PC-3 (cell line): ENCODE results near the gene TPRG1.

Experiments used
- EZH2 ChIP-seq: fragments of 300-600 bp; sonication (generic); IDR thresholded peaks from one replicate; pipeline ENCODE4 v1.6.1; 2017; ENCODE audit warnings: antibody characterized with exemption, mild to moderate bottlenecking, low read length; ENCODE audit not compliant: unreplicated experiment
- TF ChIP-seq, protein P1 (sequence below): fragments of 300-600 bp; sonication (generic); conservative IDR thresholded peaks from 2 replicates; pipeline ENCODE4 v1.5.1; 2017; ENCODE audit warnings: antibody characterized with exemption, low read depth, mild to moderate bottlenecking, low read length

DNA sequence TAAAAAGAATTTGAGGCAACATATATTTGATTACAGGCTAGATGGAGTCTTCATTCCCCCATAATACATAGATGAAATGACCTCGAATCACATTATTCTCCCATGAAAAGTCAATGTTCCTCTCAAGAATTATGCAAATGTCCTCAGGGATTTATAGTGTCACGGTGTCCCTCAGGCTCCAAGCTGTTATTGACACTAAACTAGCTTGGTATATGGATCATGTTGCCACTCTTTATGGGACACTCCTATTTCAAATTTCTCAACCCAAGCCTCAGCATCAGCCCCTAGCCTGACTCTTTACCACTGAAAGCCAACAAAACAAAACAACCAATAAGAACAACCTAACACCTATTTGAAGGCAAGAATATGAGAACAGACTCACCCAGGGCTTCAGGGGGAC lies 139.8 kb downstream of the TPRG1 start:
- TF ChIP-seq, protein P1, sequence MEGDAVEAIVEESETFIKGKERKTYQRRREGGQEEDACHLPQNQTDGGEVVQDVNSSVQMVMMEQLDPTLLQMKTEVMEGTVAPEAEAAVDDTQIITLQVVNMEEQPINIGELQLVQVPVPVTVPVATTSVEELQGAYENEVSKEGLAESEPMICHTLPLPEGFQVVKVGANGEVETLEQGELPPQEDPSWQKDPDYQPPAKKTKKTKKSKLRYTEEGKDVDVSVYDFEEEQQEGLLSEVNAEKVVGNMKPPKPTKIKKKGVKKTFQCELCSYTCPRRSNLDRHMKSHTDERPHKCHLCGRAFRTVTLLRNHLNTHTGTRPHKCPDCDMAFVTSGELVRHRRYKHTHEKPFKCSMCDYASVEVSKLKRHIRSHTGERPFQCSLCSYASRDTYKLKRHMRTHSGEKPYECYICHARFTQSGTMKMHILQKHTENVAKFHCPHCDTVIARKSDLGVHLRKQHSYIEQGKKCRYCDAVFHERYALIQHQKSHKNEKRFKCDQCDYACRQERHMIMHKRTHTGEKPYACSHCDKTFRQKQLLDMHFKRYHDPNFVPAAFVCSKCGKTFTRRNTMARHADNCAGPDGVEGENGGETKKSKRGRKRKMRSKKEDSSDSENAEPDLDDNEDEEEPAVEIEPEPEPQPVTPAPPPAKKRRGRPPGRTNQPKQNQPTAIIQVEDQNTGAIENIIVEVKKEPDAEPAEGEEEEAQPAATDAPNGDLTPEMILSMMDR: no peak
- no peak for TF ChIP-seq EZH2
